Chondrocyte (in vitro differentiated cells): ENCODE data around the gene STXBP3. TPM values are rescaled to one million over a fixed set of nuclear protein-coding genes. Genes with fewer than 3 reads are reported as not detected.

Experiments
- DNase-seq: peaks from one replicate; pipeline ENCODE4 v3.0.0; 2021; ENCODE audit warnings: mixed read lengths, low spot score
- H3K27ac Mint-ChIP-seq: one replicate; pipeline ENCODE4 v1.8.0; 2021; ENCODE audit warnings: mild to moderate bottlenecking, moderate library complexity, mixed read lengths; ENCODE audit not compliant: unreplicated experiment
- H3K27me3 Mint-ChIP-seq: 2 replicates; pipeline ENCODE4 v1.8.0; 2021; ENCODE audit warnings: low read depth, mixed read lengths
- H3K36me3 Mint-ChIP-seq: 2 replicates; pipeline ENCODE4 v1.8.0; 2021; ENCODE audit warnings: low read depth, mixed read lengths
- H3K4me1 Mint-ChIP-seq: 2 replicates; pipeline ENCODE4 v1.8.0; 2021; ENCODE audit warnings: low read depth, mild to moderate bottlenecking, mixed read lengths
- H3K4me3 Mint-ChIP-seq: one replicate; pipeline ENCODE4 v1.8.0; 2021; ENCODE audit warnings: mild to moderate bottlenecking, moderate library complexity, mixed read lengths; ENCODE audit not compliant: unreplicated experiment
- H3K9me3 Mint-ChIP-seq: 2 replicates; pipeline ENCODE4 v1.8.0; 2021; ENCODE audit warnings: low read depth, mixed read lengths
- total RNA-seq: library from RNA; stranded (reverse); gene quantifications from 3 replicates; pipeline ENCODE4 v1.2.1, GENCODE V29; 2021
- TF ChIP-seq, protein P1 (sequence below): fragments of 200-600 bp; sonication (generic); IDR thresholded peaks from 2 replicates; pipeline ENCODE4 v1.5.0; 2021; ENCODE audit warnings: antibody characterized with exemption, mild to moderate bottlenecking, moderate library complexity

Gene STXBP3
- total RNA-seq, 1 donor from 2014 or later: 41.6 TPM

DNA sequence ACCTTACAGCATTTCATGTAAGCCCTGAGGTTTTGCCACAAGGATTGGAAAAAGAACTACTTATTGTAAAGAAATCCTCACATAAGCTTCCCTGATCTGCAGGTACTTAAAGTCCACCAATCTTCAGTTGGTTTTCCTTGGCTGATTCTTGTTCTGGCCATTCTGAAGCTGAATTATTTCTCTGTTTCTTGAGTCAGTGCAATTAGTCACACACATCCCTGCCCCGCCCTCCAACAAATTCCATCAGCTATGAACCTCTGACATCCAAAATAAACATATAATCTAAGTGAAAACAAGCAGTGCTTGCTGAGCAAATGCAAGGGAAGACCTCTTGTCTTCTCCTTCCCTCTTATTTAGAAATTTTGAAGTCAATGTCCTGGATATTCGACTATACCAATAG lies 42.0 kb upstream of the STXBP3 start:
- Mint-ChIP-seq H3K4me3 (no peak overlapping the region), H3K27me3 (no peaks in the 10 kb centered on the region), H3K4me1 (peaks cover 44% of the 10 kb centered on the region), H3K36me3 (peaks cover 8% of the 10 kb centered on the region), H3K27ac (peak overlapping the region; percentile 46), H3K9me3 (no peaks in the 10 kb centered on the region)
- no peak for DNase-seq
- TF ChIP-seq, protein P1, sequence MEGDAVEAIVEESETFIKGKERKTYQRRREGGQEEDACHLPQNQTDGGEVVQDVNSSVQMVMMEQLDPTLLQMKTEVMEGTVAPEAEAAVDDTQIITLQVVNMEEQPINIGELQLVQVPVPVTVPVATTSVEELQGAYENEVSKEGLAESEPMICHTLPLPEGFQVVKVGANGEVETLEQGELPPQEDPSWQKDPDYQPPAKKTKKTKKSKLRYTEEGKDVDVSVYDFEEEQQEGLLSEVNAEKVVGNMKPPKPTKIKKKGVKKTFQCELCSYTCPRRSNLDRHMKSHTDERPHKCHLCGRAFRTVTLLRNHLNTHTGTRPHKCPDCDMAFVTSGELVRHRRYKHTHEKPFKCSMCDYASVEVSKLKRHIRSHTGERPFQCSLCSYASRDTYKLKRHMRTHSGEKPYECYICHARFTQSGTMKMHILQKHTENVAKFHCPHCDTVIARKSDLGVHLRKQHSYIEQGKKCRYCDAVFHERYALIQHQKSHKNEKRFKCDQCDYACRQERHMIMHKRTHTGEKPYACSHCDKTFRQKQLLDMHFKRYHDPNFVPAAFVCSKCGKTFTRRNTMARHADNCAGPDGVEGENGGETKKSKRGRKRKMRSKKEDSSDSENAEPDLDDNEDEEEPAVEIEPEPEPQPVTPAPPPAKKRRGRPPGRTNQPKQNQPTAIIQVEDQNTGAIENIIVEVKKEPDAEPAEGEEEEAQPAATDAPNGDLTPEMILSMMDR: no peak

DNA sequence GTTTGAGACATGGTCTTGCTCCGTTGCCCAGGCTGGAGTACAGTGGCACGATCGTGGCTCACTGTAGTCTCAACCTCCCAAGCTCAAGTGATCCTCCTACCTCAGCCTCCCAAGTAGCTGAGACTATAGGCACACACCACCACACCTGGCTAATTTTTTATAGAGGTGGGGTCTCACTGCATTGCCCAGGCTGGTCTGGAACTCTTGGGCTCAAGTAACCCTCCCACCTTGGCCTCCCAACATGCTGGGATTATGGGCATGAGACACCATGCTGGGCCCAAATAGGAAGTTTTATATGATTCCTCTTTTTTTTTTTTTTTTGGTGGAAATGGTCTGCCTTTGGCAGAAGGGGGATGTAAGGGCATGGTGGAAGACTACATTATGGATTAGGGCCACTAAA lies 39.8 kb upstream of the STXBP3 start:
- TF ChIP-seq, protein P1: no peak
- no peaks in the 10 kb centered on the region for H3K27me3 Mint-ChIP-seq
- no peaks in the 10 kb centered on the region for H3K36me3 Mint-ChIP-seq
- no peak overlapping the region for H3K27ac Mint-ChIP-seq
- no peaks in the 10 kb centered on the region for H3K9me3 Mint-ChIP-seq
- no peak overlapping the region for H3K4me3 Mint-ChIP-seq
- peaks cover 39% of the 10 kb centered on the region for H3K4me1 Mint-ChIP-seq
- no peak for DNase-seq

DNA sequence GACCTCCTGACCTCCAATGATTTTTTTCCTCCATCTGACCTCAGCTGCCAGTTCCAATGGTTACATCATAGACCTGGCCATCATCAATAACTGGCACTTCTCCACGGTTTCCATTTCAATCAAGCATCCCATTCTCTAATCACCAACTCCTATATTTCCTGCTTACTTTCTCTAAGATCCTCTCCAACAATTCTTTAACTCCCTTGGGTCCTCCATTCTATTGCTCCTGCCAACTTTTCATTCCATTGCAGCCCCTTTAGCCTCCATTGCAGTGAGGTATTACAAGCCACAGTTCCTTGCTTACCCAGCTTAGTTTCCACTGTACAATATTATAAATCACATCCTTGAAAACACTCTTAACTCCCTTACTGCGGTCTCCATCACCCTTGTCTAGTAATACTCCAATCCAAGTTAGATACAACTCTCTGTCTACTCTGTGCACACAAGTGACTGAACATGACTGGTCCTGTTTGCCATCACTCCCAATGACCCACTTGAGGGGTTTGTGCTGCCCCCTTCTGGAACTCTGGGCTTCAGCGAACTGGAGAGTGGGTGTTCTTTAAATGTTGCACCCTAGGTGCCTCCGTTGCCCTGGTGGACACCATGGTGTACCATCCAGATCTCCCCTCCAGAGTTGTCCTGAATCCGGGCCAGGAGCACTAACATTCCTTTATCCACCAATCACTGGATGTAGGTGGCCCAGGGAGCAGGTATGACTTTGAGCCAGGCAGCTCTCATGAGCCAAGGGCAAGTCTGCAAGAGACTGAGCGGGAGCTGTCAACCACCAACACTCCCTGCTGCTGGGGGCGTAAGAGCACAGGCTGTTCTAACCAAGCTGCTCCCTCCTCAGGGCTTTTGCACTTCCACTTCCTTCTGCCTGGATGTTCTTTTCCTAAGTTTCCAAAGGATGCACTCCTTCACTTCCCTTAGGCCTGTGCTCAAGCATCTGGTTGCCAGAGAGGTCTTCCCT lies 37.5 kb upstream of the STXBP3 start:
- H3K9me3 Mint-ChIP-seq: no peaks in the 10 kb centered on the region
- no peak overlapping the region for H3K4me3 Mint-ChIP-seq
- H3K4me1 Mint-ChIP-seq: peaks cover 32% of the 10 kb centered on the region
- DNase-seq: no peak
- H3K27me3 Mint-ChIP-seq: no peaks in the 10 kb centered on the region
- no peak overlapping the region for H3K27ac Mint-ChIP-seq
- TF ChIP-seq, protein P1: peak; percentile 41
- H3K36me3 Mint-ChIP-seq: no peaks in the 10 kb centered on the region

DNA sequence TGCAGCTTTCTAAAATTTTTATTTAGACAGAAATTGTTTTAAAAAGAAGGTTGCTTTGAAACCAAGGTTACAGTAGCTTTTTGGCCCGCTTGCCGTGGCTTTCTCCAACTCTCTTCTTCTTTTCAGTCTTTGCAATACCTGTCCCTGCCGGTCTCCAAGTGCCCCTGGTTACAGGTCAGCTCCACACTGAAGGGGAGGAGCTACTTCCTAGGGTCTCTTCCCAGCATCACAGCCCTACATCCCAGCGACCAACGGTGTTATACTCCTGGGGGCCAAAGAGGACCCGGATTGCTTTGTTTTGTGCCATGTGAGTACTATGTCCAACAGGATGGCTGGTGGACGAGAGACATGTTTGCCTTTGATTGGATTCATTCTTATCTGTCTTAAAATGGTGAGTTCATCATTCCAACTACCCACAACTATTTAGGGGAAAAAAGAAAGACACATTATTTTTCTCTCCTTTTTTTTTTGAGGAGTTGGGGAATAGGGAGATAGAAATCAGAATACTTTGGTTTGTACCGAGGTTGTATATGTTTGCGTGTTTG lies 33.8 kb upstream of the STXBP3 start, which contains the start of gene FNDC7:
Gene FNDC7, plus strand, starts transcription at position 303 of the 545 bp plus-strand sequence. Its CDS starts 26 bp downstream, at position 329.
- no peak within 1 kb of the TSS for H3K4me3 Mint-ChIP-seq
- H3K36me3 Mint-ChIP-seq: no peaks in the 10 kb centered on the region
- no peaks in the 10 kb centered on the region for H3K27me3 Mint-ChIP-seq
- H3K9me3 Mint-ChIP-seq: no peaks in the 10 kb centered on the region
- H3K27ac Mint-ChIP-seq: no peak within 1 kb of the TSS
- peaks cover 25% of the 10 kb centered on the region for H3K4me1 Mint-ChIP-seq
- TF ChIP-seq, protein P1: no peak
- no peak for DNase-seq

DNA sequence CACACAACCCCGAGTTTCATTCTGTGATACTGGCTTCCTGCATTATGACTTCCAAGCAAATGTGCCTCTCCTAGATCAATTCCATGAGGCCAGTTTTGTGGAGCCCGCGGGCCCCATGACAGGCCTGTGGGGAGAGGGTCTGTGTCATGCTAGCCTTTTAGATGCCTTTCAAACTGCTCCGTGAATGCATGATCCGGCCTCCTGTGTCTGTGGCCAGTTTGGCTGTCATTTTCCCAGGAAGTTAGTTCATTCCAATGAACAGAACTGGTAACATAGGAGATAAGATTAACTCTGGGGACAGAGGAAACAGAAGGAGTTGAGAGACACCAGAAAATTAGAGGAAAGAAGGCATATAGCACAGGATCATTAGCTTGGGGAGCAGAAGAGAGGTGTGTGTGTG lies 30.5 kb upstream of the STXBP3 start:
- DNase-seq: no peak
- no peaks in the 10 kb centered on the region for H3K27me3 Mint-ChIP-seq
- H3K4me3 Mint-ChIP-seq: no peak overlapping the region
- peaks cover 41% of the 10 kb centered on the region for H3K4me1 Mint-ChIP-seq
- H3K36me3 Mint-ChIP-seq: no peaks in the 10 kb centered on the region
- peak overlapping the region; percentile 87 for H3K27ac Mint-ChIP-seq
- TF ChIP-seq, protein P1: no peak
- no peaks in the 10 kb centered on the region for H3K9me3 Mint-ChIP-seq
